WERI-Rb-1 (cell line): Measurements from ENCODE around the gene AXL.

Source experiments
- DNase-seq: peaks from one replicate; pipeline ENCODE4 v3.0.0-alpha.2; 2020
- H3K27ac ChIP-seq: fragments of 250-450 bp; sonication (Bioruptor Pico); 2 replicates; pipeline ENCODE4 v1.5.1; 2020; ENCODE audit warnings: mild to moderate bottlenecking, moderate library complexity
- H3K27me3 ChIP-seq: fragments of 250-450 bp; sonication (Bioruptor Pico); 2 replicates; pipeline ENCODE4 v1.5.1; 2021; ENCODE audit warnings: mild to moderate bottlenecking, low read depth, moderate library complexity; ENCODE audit not compliant: insufficient read depth, severe bottlenecking
- H3K36me3 ChIP-seq: fragments of 250-450 bp; sonication (Bioruptor Pico); 2 replicates; pipeline ENCODE4 v1.5.1; 2020; ENCODE audit warnings: mild to moderate bottlenecking, moderate library complexity
- H3K4me3 ChIP-seq: 2 replicates; pipeline ENCODE4 v1.5.1; 2011; ENCODE audit warnings: low read depth, mild to moderate bottlenecking, control low read depth, low read length
- H3K9me3 ChIP-seq: fragments of 250-450 bp; sonication (Bioruptor Pico); 2 replicates; pipeline ENCODE4 v1.5.1; 2021; ENCODE audit warnings: mild to moderate bottlenecking, moderate library complexity; ENCODE audit not compliant: severe bottlenecking
- CTCF ChIP-seq: IDR thresholded peaks from 2 replicates; pipeline ENCODE4 v1.5.1; 2011; ENCODE audit warnings: low read depth, mild to moderate bottlenecking, control low read depth, inconsistent platforms, low read length

Gene AXL

GRCh38 chr19:41186971-41187883 is 31.8 kb upstream of the AXL start:
- no peaks in the 10 kb centered on the region for H3K9me3 ChIP-seq

GRCh38 chr19:41187884-41188279 is 31.1 kb upstream of the AXL start:
- DNase-seq, result no peak
- H3K27me3 ChIP-seq, result no peaks in the 10 kb centered on the region

More at GRCh38 chr19:41186971-41187883, 31.8 kb upstream of the AXL start:
- H3K36me3 ChIP-seq, result no peaks in the 10 kb centered on the region
- no peak for DNase-seq
- H3K4me3 ChIP-seq, result no peak overlapping the region
- TF ChIP-seq CTCF, result no peak
- no peak overlapping the region for H3K27ac ChIP-seq
- H3K27me3 ChIP-seq, result no peaks in the 10 kb centered on the region

GRCh38 chr19:41189425-41190065 is 29.5 kb upstream of the AXL start:
- no peak overlapping the region; the same call in 1 of the 2 replicates for H3K27ac ChIP-seq
- no peak for TF ChIP-seq CTCF
- DNase-seq, result no peak
- no peaks in the 10 kb centered on the region for H3K9me3 ChIP-seq
- H3K4me3 ChIP-seq, result no peak overlapping the region
- H3K36me3 ChIP-seq, result no peaks in the 10 kb centered on the region
- H3K27me3 ChIP-seq, result no peaks in the 10 kb centered on the region

More at GRCh38 chr19:41187884-41188279, 31.1 kb upstream of the AXL start:
- Histone ChIP-seq H3K9me3 (no peaks in the 10 kb centered on the region), H3K4me3 (no peak overlapping the region), H3K36me3 (no peaks in the 10 kb centered on the region), H3K27ac (no peak overlapping the region)
- TF ChIP-seq CTCF, result no peak

DNA sequence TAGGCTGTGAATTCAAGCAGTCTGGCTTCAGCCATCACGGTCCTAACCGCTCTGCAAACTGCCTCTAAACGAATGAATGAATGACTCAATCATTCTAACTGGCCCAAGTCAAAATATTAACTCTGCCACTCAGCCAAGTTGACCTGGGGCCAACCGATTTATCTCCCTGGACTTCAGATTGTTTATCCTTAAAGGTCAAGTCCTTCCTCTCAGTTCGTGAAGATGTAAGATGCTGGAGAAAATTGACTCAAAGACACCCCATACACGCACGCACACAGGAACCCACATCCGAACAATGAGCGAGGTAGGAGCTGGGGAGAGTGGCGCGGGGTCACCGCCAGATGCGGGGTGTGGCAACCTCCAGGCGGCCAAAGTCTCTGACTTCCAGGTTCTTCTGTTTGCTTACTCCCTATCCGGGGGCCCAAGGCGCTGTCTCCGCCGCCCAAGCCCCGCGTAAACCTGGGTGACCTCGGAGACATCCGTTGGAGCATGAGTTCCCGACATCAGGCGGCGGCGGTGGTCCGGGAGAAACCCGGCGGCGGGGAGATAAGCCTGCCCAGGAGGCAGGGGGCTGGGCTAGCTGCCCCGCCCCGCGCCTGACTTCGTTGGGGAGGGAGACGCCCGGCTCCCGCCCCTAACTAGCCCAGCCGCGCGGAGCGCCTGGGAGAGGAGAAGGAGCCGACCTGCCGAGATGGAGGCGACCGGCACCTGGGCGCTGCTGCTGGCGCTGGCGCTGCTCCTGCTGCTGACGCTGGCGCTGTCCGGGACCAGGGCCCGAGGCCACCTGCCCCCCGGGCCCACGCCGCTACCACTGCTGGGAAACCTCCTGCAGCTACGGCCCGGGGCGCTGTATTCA is 26.2 kb upstream of the AXL start, which contains the start of gene CYP2S1:
CYP2S1 (plus strand) TSS at position 646 of the 856 bp plus-strand sequence; CDS start at position 692, 46 bp downstream.
- DNase-seq, result no peak
- Histone ChIP-seq H3K36me3 (no peaks in the 10 kb centered on the region), H3K27me3 (no peaks in the 10 kb centered on the region), H3K4me3 (no peak within 1 kb of the TSS), H3K9me3 (no peaks in the 10 kb centered on the region), H3K27ac (no peak within 1 kb of the TSS)
- TF ChIP-seq CTCF, result no peak

- H3K4me3 ChIP-seq, result no peak overlapping the region
- no peak for TF ChIP-seq CTCF
- H3K36me3 ChIP-seq, result no peaks in the 10 kb centered on the region
- no peak for DNase-seq
- H3K9me3 ChIP-seq, result no peaks in the 10 kb centered on the region
- H3K27me3 ChIP-seq, result no peaks in the 10 kb centered on the region
- H3K27ac ChIP-seq, result no peak overlapping the region
These were observed 25.4 kb upstream of the AXL start for GRCh38 chr19:41193430-41194156.
